ENCODE data around the gene PCK1.

The PCK1 gene

DNA sequence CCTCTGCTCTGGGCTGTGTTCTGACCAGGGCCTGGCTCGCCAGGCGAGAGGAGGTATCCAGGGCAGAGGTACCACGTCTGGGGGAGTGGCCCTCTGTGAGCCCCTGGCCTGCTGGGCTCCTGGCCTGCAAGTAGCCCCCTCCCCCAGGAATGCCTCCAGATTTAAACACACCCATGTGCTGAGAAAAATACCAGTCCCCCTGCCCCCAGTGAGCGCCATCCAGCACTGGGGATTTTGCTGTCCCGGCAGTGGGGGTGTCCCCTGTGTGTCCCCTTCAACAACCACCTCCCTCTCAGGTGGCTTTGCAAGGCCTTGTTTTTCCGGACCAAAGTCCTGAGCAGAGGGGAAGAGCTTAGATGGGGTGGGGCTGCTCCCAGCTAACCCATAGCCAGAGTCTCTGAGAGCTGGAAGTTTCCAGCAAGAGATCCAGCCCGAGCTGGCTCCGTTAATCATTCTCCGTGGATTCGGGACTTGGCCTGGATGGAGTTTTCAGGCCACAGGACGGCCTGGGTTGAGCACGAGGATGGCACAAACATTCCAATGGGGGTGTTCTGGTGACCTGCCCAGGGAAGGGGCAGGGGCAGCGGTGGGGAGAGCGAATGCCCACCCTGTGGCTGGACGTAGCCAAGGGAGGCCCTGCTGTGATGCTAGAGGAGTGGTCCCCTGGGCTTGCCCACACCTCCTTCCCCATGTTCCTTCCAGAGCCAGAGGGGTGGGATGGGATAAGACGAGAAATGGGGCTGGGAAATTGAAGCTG is 29.0 kb downstream of the PCK1 start:
- H3K27ac ChIP-seq: no peak overlapping the region
- TF ChIP-seq, protein P1, sequence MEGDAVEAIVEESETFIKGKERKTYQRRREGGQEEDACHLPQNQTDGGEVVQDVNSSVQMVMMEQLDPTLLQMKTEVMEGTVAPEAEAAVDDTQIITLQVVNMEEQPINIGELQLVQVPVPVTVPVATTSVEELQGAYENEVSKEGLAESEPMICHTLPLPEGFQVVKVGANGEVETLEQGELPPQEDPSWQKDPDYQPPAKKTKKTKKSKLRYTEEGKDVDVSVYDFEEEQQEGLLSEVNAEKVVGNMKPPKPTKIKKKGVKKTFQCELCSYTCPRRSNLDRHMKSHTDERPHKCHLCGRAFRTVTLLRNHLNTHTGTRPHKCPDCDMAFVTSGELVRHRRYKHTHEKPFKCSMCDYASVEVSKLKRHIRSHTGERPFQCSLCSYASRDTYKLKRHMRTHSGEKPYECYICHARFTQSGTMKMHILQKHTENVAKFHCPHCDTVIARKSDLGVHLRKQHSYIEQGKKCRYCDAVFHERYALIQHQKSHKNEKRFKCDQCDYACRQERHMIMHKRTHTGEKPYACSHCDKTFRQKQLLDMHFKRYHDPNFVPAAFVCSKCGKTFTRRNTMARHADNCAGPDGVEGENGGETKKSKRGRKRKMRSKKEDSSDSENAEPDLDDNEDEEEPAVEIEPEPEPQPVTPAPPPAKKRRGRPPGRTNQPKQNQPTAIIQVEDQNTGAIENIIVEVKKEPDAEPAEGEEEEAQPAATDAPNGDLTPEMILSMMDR (conservative IDR thresholded peaks at IDR 0.05): no peak

DNA sequence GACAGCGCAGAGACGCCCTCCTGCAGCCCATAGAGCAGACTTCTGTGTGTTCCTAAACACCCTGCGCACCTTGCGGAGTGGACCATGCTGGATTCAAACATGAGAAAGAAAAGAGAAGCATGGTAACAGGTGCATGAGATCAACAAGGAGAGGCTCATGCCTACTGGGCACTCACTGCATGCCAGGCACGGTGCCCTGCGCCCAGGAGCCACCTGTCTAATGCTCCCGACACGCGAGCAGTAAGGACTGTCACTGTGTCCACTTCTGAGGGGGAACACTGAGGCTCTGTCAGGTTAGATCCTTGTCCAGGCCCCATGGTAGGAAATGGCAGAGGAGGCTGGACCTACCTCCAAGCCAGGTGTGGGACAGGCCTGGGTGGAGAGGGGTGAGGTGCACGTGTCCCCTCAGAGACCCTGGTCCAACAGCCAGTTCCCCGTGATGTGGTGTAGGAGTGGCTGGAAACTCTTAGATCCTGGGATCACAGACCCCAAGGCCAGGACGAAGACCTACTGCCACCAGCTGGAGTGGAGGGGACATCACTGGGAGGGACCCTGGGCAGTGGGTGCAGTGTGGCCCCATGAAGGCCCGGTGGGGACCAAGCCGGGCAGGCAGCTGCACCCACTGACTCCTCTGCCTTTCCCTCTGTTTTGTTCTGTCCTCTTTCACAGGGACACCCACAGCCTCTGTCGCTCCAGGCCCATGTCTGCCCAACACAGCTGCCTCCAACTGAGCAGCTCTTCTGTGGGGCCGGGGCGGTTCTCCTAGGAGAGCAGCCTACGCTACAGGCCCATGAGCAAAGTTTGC is 29.8 kb downstream of the PCK1 start:
- TF ChIP-seq, protein P1 (conservative IDR thresholded peaks at IDR 0.05): no peak
- H3K27ac ChIP-seq: no peak overlapping the region

DNA sequence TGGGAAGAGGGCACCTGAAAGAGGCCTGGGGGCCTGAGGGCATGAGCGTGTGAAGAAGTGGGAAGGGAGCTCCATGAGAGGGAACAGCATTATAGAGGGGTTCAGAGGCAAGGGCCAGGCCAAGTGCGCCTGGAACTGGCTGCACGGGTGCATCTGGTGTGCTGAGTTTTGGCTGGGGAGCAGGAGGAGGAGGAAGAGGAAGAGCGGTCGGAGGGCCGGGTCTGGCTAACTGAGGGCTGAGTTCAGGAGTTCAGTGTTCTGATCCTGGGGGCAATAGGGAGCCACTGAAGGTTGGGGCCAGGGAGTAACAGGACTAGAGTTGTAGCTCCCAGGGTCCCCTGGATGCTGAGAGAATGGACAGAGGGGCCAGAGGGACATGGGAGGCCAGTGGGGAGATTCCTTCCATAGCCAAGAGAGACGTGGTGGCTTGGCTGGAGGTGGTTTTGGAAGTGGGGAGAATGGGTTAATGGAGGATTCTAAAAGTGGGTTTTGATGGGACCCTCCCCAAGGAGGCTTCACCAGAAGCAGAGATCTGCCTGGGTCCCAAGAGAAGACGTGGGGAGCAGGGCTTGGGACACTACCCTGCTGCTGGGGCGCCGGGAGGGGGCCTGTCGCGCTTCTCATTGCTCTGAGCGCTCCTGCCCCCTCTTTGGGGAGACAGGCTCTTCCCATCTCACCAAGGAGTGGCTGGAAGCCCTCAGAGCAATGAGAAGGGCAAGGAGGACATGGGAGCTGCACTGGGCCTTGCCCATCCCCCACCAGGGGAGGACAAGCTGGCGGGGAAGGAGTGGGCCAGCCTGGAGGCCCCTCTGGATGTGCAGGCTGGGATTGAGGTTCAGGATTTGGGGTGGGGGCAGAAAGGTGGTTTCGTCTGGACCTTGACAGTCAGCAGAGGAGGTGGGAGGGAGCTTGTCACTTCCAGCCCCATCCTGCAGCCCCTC is 30.6 kb downstream of the PCK1 start:
- no peak overlapping the region for H3K27ac ChIP-seq
- TF ChIP-seq, protein P1 (conservative IDR thresholded peaks at IDR 0.05): no peak

DNA sequence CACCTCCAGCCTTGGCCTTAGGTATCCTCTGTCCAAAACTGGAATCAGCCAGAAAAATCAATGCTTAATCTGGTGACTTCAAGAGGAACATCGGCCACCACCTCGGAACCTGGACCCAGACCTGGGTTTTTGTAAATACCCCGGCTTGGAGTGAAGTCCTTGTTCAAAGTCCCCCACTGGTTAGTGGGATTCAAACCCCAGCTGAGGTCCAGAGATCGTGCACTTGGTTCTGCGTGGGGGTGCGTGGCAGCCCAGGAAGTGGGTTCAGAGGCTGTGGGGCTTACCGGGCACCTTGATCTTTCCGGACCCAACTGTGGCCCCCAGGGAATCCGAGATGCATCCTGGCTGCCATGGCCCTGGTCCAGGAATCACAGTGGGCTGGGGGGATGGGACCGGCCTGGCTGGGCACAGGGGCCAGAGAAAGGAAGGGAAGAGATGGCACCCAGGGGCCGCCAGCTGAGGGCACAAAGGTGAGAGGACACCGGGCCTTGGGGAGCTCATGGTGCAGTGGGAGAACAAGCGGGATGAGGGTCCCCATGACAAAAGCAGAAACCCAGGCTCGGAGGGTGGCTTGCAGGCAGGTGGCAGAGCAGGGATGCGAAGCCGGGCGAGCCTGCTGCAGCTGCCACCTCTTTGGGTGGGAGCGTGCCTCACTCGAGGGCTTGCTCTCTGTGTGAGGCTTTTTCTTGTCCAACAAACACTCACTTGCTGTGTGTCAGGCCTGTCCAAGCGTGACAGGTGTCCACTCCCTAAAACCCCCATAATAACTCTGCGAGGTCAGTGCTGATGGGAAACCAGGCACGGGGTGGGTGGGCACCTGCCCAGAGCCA is 31.6 kb downstream of the PCK1 start:
- TF ChIP-seq, protein P1 (conservative IDR thresholded peaks at IDR 0.05): no peak
- no peak overlapping the region for H3K27ac ChIP-seq

DNA sequence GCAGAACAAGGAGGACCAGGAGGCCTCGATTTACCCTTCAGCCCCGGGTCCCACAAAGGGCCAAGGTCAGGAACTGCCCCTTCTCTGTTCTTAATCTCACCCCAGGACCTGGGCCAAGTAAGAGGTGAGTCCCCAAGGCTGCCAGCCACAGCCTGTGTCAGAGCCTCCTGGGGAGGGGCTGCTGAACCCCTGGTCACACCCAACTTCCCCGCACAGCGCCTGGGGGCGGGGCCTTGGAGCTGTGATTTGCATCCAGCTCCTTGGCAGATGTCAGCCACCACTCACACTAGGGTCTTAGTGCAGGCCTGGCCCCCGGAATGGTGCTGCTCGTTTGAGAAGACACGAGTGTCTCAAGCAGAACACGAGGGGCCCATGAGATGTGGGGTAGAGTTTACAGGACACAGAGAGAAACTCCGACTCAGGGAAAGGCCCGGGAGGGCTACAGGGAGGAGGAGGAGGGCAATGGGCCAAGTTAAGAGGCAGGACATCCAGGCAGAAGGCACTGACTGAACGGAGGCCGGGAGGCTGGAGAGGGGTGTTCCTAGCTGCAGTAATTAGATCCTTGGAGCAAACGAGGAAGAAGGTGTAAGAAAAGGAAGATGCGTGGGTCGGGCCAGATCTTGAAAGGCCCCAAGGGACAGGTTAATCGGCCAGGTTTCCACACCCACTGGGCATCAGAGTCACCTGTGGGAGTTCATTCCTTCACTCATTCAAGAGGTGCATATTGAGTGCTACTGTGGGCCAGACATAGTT is 32.4 kb downstream of the PCK1 start:
- TF ChIP-seq, protein P1 (conservative IDR thresholded peaks at IDR 0.05): no peak
- H3K27ac ChIP-seq: no peak overlapping the region
